ENCODE measurements around the gene ADARB2. TPM values are rescaled to one million over a fixed set of nuclear protein-coding genes. Genes with fewer than 3 reads are reported as not detected.
A peak's percentile ranks its signal among the peaks of the same experiment; 100 is the strongest.
"Not testable (repeated sequence)": the region's sequence is repeated elsewhere in the genome, so short reads cannot be mapped to it uniquely, and the experiment has no call there.

Gene ADARB2
- total RNA-seq, 6 donors from 2014 or later: 0.69 to 5.2 (median 1.8) TPM

- no peaks in the 10 kb centered on the region for H3K27me3 ChIP-seq
- DNase-seq: no peak
- TF ChIP-seq CTCF (IDR thresholded peaks at IDR 0.05) (no peak), EP300 (IDR thresholded peaks at IDR 0.05) (no peak), POLR2AphosphoS5 (IDR thresholded peaks at IDR 0.05) (no peak), POLR2A (IDR thresholded peaks at IDR 0.05) (no peak)
- 88 to 90% methylated on average over 1 of the region's 1 CpG for WGBS, 2 donors
- ATAC-seq (ENCODE audit: low FRiP score in 2 of 2): peak in 1 of 2 donors; percentile 14
- H3K9me3 ChIP-seq: no peaks in the 10 kb centered on the region
- no peaks in the 10 kb centered on the region for H3K4me1 ChIP-seq
- no peak overlapping the region for H3K4me3 ChIP-seq
- no peaks in the 10 kb centered on the region for H3K36me3 ChIP-seq
- no peak overlapping the region for H3K27ac ChIP-seq
Measured at GRCh38 chr10:1462521-1462920, 274.8 kb downstream of the ADARB2 start.

DNA sequence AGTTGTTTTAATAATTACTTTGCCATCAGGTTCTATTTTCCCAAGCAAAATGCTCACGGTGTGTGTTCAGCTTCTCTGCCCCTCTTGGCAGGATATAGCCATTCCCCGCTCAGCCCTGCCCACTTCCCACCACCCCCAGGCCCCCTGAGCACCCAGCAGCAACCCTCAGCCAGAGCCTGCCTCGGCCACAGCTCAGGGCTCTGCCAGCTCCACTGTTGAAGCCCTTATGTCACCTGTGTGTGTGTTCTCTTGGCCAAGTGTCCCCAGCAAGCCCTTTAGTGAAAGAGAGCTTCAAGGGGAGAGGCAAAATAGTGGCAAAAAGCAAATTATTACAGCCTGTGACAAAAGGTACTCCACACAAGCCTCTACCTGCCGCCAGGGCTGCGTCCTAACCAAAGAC is 275.3 kb downstream of the ADARB2 start:
- no peaks in the 10 kb centered on the region for H3K9me3 ChIP-seq
- no peaks in the 10 kb centered on the region for H3K27me3 ChIP-seq
- WGBS, 2 donors: 60 to 75% methylated on average over 5 of the region's 5 CpGs
- H3K4me3 ChIP-seq: no peak overlapping the region
- ATAC-seq (ENCODE audit: low FRiP score in 2 of 2) (no peak), DNase-seq (no peak)
- H3K4me1 ChIP-seq: no peaks in the 10 kb centered on the region
- no peak for TF ChIP-seq POLR2AphosphoS5 (IDR thresholded peaks at IDR 0.05)
- TF ChIP-seq EP300 (IDR thresholded peaks at IDR 0.05): no peak
- no peak for TF ChIP-seq POLR2A (IDR thresholded peaks at IDR 0.05)
- no peak for TF ChIP-seq CTCF (IDR thresholded peaks at IDR 0.05)
- no peaks in the 10 kb centered on the region for H3K36me3 ChIP-seq
- no peak overlapping the region for H3K27ac ChIP-seq

DNA sequence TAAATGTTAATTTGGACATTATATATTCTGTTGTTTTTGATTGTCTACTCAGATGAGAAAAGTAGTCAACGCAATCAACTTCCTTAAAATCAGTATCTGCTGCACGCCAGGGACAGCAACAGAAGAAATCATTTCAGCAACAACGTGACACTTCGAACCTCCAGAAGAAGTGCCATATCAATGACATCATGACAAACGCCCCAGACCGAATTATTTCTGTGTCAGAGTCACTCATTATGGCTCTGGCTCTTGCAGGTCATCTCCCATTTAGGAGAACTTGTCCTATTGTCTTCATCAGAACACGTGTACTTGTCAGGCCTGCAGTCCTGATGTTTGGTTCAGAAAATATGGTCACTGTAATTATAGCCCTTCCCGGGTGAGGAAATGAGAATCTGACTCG is 276.3 kb downstream of the ADARB2 start:
- Histone ChIP-seq H3K27ac (no peak overlapping the region), H3K36me3 (no peaks in the 10 kb centered on the region), H3K27me3 (no peaks in the 10 kb centered on the region), H3K9me3 (no peaks in the 10 kb centered on the region), H3K4me1 (no peaks in the 10 kb centered on the region), H3K4me3 (no peak overlapping the region)
- DNase-seq: no peak
- WGBS, 2 donors: 58 to 69% methylated on average over 9 of the region's 9 CpGs
- no peak for ATAC-seq (ENCODE audit: low FRiP score in 2 of 2)
- TF ChIP-seq CTCF (IDR thresholded peaks at IDR 0.05) (no peak), POLR2AphosphoS5 (IDR thresholded peaks at IDR 0.05) (no peak), POLR2A (IDR thresholded peaks at IDR 0.05) (no peak), EP300 (IDR thresholded peaks at IDR 0.05) (no peak)

DNA sequence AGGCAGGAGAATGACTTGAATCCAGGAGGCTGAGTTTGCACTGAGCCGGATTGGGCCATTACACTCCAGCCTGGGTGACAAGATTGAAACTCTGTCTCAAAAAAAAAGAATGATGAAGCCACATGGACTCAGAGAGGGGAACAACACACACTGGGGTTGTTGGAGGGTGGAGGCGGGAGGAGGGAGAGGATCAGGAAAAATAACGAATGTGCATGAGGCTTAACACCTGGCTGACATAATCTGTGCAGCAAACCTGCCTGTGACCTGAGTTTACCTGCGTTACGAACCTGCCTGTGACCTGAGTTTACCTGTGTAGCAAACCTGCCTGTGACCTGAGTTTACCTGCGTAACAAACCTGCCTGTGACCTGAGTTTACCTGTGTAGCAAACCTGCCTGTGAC is 277.7 kb downstream of the ADARB2 start:
- not testable (repeated sequence) for ATAC-seq (ENCODE audit: low FRiP score in 2 of 2); H3K4me3 ChIP-seq; H3K27me3 ChIP-seq; H3K36me3 ChIP-seq; H3K4me1 ChIP-seq; H3K9me3 ChIP-seq; DNase-seq; H3K27ac ChIP-seq
- WGBS, 2 donors: 64 to 76% methylated on average over 5 to 6 of the region's 6 CpGs

DNA sequence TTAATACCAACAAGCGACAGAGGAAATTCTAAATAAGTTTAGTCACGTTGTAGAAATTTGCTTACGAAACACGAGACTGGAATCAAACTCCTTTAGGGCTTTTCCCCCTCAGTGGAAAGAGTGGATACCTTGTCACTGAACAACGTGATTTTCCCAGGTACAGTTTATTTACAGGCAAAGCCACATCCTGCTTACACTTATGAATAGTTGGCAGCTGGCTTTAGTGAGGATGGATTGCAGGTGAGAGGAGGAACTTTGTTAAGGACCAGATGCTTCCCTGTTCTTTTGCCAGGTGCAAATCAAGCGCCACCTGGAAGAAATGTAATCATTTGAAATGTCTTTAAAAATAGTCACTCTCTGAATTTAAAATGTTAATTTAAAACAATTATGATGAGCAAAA is 282.4 kb downstream of the ADARB2 start:
- H3K9me3 ChIP-seq: no peaks in the 10 kb centered on the region
- no peak overlapping the region for H3K4me3 ChIP-seq
- H3K4me1 ChIP-seq: peaks cover 0 to 1% (median 0%) of the 10 kb centered on the region in 4 donors
- H3K36me3 ChIP-seq: no peaks in the 10 kb centered on the region
- no peaks in the 10 kb centered on the region for H3K27me3 ChIP-seq
- no peak for TF ChIP-seq CTCF (IDR thresholded peaks at IDR 0.05)
- no peak for TF ChIP-seq EP300 (IDR thresholded peaks at IDR 0.05)
- no peak for TF ChIP-seq POLR2AphosphoS5 (IDR thresholded peaks at IDR 0.05)
- no peak for ATAC-seq (ENCODE audit: low FRiP score in 2 of 2)
- 61 to 69% methylated on average over 6 of the region's 6 CpGs for WGBS, 2 donors
- H3K27ac ChIP-seq: no peak overlapping the region
- no peak for DNase-seq
